HG03095 (cell line): Measurements from ENCODE around the gene PHF2.

Source experiments
- ATAC-seq: cut with Tn5 transposase; IDR thresholded peaks from one replicate; pipeline ENCODE4 v1.9.1; 2021; ENCODE audit warnings: moderate library complexity; ENCODE audit not compliant: unreplicated experiment

Gene PHF2

DNA sequence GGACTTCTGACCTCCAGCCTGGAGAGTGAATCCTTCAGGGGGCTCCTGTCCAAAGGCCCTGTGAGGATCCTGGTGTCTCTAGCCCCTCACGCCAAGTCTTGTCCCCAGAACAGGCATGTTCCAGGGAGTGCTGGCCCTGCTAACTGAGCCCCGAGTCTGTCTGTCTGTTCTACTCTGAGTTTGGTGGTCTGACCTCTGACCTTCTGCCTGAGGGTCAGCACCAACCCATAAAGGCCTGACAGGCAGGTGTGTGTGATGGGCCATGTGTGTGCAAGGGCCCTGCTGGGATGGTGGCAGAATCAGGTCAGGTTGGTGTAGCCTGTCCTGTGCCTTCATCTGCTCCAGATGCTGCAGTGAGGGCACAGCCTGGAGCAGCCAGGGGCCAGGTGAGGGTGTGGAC is 46.3 kb downstream of the PHF2 start:
- ATAC-seq: no peak

DNA sequence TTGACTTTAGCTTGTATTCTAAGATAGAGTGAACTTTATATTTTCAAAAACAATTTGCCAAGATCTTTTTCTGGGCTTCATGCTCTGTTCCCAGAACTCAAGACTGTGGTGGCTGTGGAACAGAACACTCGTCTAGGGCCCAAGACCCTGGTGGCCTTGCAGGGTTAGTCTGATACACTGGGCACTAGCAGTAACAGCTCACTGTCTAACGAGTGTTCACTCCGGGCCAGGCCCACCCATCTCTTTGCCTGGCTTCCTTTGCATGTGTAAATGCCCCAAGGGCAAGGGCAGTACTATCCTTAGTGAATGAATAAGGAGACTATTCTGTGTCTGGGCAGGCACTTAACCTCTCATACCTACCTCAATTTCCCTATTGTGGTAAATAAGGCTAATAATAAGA is 47.4 kb downstream of the PHF2 start:
- ATAC-seq: no peak

GRCh38 chr9:93624431-93624834 is 48.0 kb downstream of the PHF2 start:
- no peak for ATAC-seq

GRCh38 chr9:93624977-93625376 is 48.6 kb downstream of the PHF2 start:
- no peak for ATAC-seq

- no peak for ATAC-seq
Measured at GRCh38 chr9:93629920-93630319, 53.5 kb downstream of the PHF2 start.

- no peak for ATAC-seq
Measured at GRCh38 chr9:93630806-93631411, 54.5 kb downstream of the PHF2 start.

DNA sequence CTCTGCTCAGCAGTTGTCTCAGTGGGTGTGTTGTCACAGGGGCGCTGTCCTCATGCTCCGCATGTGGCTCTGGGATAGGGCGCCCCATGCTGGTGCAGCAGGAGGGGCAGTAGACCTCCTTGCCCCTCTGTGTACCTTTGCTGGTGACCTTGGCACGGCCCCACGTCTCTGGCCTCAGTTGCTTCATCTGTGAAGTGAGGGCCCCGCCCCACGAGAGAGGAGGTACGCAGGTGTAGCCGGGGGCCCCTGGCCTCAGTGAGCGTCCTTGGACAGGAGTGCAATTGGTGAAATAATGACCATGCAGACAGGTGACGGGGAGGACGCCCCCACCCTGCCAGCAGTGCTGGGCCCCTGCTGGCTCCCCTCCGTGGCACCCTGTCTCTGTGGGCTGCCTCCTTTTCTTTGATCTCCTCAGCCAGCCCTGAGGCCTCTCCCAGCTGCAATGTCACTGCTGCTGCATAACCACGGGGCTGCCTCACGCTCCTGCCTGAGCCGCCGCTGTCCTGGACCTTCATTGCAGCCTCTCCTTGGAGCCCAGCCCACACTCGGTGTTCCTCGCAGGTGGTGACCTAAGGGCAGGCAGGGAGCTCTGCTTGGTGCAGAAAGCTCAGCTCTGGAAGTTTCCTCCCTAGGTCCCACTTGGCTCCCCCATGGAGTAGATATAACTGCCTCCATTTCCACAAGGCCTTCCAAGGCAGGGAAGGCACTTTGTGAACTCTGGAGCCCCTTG is 57.3 kb downstream of the PHF2 start:
- no peak for ATAC-seq

- no peak for ATAC-seq
Measured at GRCh38 chr9:93634311-93635185, 58.2 kb downstream of the PHF2 start.

GRCh38 chr9:93635186-93636107 is 59.1 kb downstream of the PHF2 start:
- no peak for ATAC-seq

GRCh38 chr9:93636172-93636661 is 59.8 kb downstream of the PHF2 start:
- no peak for ATAC-seq

DNA sequence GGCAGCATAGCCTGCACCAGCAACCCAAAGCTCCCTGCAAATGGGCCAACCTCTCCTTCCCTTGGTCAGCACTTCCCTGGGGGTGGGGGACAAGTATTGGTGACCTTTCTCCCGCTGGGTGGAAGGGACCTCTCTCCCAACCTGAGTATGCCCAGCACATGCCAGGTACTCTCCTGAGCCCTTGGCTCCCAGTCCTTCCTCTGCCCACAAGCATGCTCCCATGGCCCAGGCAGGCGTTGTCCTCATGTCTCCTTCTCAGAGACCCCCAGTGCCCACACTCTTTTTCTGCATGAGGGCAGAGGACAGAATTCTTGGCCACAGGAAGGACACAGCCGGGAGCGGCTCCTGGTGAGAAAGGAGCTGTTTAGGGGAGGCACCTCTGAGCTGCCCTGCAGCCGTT is 60.3 kb downstream of the PHF2 start:
- no peak for ATAC-seq

DNA sequence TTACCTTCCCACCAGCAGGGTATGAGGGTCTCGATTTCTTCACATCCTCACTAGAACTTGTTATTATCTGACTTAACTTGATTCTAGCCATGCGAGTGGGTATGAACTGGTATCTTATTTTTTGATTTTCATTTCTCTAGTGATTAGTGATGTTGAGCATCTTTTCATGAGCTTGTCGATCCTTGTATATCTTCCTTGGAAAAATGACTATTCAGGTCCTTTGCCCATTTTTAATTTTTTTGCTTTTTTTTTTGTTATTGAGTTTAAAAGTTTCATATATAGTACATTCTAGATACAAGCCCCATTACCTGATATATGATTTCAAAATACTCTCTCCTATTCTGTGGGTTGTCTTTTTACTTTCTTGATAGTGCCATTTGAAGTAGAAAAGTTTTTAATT is 61.5 kb downstream of the PHF2 start:
- ATAC-seq: no peak

- no peak for ATAC-seq
Measured at GRCh38 chr9:93640027-93640426, 63.6 kb downstream of the PHF2 start.

- ATAC-seq: no peak
Measured at GRCh38 chr9:93642961-93643360, 66.6 kb downstream of the PHF2 start.

- ATAC-seq: no peak
Measured at GRCh38 chr9:93644397-93645088, 68.2 kb downstream of the PHF2 start.

- no peak for ATAC-seq
Measured at GRCh38 chr9:93645149-93645889, 68.9 kb downstream of the PHF2 start.

DNA sequence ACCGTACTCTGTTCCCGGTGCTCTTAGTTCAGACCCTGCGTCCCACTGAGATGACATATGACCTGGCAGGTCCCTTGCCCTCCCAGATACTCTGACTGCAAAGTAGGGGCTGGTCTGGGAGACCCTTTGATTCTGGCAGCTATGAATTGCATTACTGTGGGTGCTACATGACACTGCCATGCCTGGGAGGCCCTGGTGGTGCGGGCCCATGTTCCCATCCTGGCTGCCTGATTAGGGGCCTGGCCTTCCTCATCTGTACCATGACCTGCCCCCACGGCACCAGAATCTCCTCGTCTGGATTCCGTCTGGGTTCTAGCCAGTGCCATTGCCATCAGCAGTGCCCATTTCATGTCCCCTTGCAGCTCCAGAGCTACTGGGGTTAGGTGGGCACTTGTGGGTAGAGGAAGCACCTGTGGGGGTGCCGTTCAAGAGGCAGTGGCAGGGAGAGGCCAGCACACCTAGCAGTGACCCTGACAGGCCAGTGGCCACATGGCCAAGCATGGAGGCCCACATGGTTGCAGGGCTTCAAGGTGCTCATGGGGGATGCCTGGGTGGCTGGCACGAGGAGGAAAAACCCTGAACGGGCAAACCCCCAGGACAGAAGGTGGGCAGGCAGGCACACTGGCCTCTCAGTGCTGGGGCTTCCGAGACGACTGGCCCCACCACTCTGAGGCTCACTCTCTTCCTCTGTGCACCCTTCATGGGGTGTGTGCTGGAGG is 69.7 kb downstream of the PHF2 start:
- ATAC-seq: no peak

DNA sequence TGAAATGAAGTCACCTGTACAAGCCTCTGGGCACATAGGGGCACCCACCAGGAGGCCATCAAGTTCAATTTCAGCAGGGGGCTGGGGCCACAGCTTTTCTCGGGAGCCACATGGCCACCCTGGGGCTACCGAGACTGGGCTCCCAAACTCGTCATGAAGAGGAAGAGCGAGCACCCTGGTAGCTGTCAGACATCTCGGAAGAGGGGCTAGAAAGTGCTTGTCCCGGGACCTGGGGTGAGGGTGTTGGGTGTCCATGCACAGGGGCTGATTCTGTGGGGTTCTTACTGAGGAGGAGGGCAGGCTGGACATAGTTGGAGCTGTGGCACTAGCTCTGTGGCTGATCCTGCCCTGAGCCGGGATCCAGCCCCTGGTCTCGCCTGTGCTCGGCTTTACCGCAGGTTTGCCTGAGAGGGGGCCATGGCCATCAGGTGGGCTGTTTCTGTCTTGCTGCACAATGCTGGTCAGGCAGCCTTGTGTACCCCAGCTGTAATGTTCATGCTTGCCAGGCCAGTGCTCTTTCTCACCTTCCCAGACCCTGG is 70.3 kb downstream of the PHF2 start:
- ATAC-seq: no peak
